ENCODE measurements around the gene RFC4. TPM values are rescaled to one million over a fixed set of nuclear protein-coding genes. Genes with fewer than 3 reads are reported as not detected.

Gene RFC4
- total RNA-seq, 1 donor from 2014 or later = 8.3 TPM

GRCh38 chr3:186772281-186772694 is 34.0 kb downstream of the RFC4 start:
- Histone ChIP-seq H3K36me3 (no peaks in the 10 kb centered on the region), H3K4me1 (peaks cover 14% of the 10 kb centered on the region), H3K27me3 (peaks cover 3% of the 10 kb centered on the region), H3K27ac (peak overlapping the region; percentile 73), H3K4me3 (peak overlapping the region; percentile 56), H3K9me3 (no peaks in the 10 kb centered on the region)
- ATAC-seq = peak; percentile 14
- DNase-seq = no peak
- intact Hi-C loops (cut with DNase I) = no loop called here
- TF ChIP-seq, protein P1, sequence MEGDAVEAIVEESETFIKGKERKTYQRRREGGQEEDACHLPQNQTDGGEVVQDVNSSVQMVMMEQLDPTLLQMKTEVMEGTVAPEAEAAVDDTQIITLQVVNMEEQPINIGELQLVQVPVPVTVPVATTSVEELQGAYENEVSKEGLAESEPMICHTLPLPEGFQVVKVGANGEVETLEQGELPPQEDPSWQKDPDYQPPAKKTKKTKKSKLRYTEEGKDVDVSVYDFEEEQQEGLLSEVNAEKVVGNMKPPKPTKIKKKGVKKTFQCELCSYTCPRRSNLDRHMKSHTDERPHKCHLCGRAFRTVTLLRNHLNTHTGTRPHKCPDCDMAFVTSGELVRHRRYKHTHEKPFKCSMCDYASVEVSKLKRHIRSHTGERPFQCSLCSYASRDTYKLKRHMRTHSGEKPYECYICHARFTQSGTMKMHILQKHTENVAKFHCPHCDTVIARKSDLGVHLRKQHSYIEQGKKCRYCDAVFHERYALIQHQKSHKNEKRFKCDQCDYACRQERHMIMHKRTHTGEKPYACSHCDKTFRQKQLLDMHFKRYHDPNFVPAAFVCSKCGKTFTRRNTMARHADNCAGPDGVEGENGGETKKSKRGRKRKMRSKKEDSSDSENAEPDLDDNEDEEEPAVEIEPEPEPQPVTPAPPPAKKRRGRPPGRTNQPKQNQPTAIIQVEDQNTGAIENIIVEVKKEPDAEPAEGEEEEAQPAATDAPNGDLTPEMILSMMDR (IDR thresholded peaks at IDR 0.05) = no peak

DNA sequence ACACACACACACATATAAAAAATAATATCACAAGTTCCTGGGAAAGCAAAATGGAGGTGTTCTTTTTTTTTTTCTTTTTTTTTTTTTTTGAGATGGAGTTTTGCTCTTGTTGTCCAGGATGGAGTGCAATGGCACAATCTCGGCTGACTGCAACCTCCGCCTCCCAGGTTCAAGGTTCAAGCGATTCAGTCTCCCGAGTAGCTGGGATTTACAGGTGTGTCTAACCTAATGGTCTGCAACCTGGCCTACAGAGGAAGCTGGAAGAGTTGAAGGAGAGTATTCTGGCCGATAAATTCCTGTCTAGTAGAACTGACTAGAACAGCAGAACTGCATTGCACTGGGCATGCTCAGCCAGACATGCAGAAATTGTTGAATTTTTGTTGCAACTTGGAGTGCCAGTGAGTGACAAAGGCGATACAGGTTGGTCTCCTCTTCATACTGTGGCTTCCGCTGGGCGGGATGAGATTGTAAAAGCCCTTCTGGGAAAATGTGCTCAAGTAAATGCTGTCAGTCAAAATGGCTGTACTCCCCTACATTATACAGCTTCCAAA is 45.3 kb downstream of the RFC4 start:
- no peak for ATAC-seq
- no peak for DNase-seq
- H3K27me3 ChIP-seq = no peaks in the 10 kb centered on the region
- intact Hi-C loops (cut with DNase I) = no loop called here
- no peak overlapping the region for H3K27ac ChIP-seq
- H3K9me3 ChIP-seq = no peaks in the 10 kb centered on the region
- TF ChIP-seq, protein P1 (IDR thresholded peaks at IDR 0.05) = no peak
- no peaks in the 10 kb centered on the region for H3K36me3 ChIP-seq
- H3K4me3 ChIP-seq = no peak overlapping the region
- no peaks in the 10 kb centered on the region for H3K4me1 ChIP-seq

- Histone ChIP-seq H3K36me3 (no peaks in the 10 kb centered on the region), H3K4me3 (no peak overlapping the region), H3K27me3 (no peaks in the 10 kb centered on the region), H3K27ac (no peak overlapping the region), H3K4me1 (no peaks in the 10 kb centered on the region), H3K9me3 (no peaks in the 10 kb centered on the region)
- DNase-seq = no peak
- ATAC-seq = no peak
- TF ChIP-seq, protein P1 (IDR thresholded peaks at IDR 0.05) = no peak
- intact Hi-C loops (cut with DNase I) = no loop called here
Measured at GRCh38 chr3:186760141-186760833, 46.0 kb downstream of the RFC4 start.

DNA sequence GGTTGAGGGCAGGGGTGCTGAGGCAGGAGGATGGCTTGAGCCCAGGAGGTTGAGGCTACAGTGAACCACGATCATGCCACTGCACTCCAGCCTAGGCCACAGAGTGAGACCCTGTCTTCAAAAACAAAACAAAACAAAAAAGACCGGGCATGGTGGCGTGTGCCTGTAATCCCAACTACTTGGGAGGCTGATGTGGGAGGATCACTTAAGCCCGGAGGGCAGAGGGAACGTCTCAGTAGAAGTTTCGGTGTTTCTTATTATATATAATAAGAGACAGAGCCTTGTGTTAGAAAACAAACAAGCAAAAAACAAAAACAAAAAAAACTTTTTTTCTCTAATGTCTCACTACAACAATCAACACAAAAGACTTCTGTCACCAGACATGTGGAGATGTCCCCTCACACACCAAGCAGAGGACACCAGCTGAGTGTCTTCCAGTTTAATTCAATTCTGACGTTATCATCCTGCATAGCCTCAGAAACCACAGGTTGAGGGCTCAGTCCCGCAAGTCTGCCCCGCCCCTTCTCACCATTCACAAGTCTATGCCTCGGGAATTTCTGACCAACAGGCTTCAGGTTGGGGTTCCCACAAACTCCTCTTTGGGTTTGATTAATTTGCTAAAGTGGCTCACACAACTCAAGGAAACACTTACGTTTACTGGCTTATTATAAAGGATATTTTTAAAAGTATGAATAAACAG is 46.9 kb downstream of the RFC4 start:
- ATAC-seq (no peak), DNase-seq (no peak)
- H3K9me3 ChIP-seq = no peaks in the 10 kb centered on the region
- no peaks in the 10 kb centered on the region for H3K36me3 ChIP-seq
- no peak overlapping the region for H3K27ac ChIP-seq
- H3K4me3 ChIP-seq = no peak overlapping the region
- intact Hi-C loops (cut with DNase I) = no loop called here
- H3K4me1 ChIP-seq = no peaks in the 10 kb centered on the region
- TF ChIP-seq, protein P1 (IDR thresholded peaks at IDR 0.05) = no peak
- H3K27me3 ChIP-seq = no peaks in the 10 kb centered on the region

DNA sequence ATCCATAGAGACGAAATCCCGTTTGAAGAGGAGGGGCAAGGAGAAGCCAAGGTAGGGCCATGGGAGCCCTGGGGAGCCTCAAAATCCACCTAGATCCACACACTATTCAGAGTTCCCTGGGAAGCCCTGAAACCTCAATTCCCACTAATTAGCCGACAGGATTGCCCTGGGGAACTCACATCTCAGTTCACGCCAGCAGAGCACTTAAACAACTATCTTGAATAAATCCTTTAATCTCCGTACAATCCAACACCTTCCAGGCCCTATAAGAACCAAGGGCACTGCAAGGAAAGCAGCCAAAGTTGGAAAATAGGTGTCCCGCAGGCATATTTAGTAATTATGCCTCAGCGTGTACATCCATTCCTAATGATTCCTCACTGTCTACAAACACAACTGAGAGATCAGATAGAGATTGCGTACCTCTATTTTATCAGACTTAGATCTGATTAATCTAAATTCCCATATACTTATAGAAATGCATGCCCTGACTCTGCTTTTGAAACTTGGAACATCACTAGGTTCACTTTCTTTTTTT is 48.5 kb downstream of the RFC4 start:
- no peaks in the 10 kb centered on the region for H3K9me3 ChIP-seq
- H3K36me3 ChIP-seq = no peaks in the 10 kb centered on the region
- intact Hi-C loops (cut with DNase I) = no loop called here
- DNase-seq = no peak
- TF ChIP-seq, protein P1 (IDR thresholded peaks at IDR 0.05) = no peak
- no peaks in the 10 kb centered on the region for H3K27me3 ChIP-seq
- no peak overlapping the region for H3K27ac ChIP-seq
- no peak overlapping the region for H3K4me3 ChIP-seq
- ATAC-seq = no peak
- no peaks in the 10 kb centered on the region for H3K4me1 ChIP-seq

All from upper lobe of right lung (tissue), 1 donor.